Effector CD8-positive, alpha-beta T cell (primary cell): Measurements from ENCODE around the gene PSMD9.
"Not testable (repeated sequence)": the region's sequence is repeated elsewhere in the genome, so short reads cannot be mapped to it uniquely, and the experiment has no call there.

ENCODE experiments used
- DNase-seq: peaks from one replicate; lab custom pipeline; 2025; lab: John Stamatoyannopoulos, UW

Gene PSMD9

DNA sequence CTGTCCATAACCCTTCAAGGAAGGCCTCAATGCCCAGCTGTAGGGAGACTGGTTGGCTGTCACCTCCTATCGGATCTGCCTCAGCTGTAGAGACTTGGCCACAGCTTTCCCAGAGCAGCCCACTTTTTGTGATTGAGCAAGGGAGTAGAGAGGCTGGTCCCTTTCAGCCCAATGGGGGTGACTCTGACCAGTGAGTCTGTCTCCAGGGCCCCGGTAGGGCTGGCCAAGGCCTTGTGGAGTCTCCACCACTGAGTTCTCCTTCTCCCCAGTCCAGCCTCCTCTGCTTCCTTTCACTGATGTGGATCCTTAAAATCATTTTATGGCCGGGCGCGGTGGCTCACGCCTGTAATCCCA lies 15.4 kb upstream of the PSMD9 start:
- no peak for DNase-seq

GRCh38 chr12:121874071-121874470 lies 14.5 kb upstream of the PSMD9 start:
- DNase-seq, result no peak

DNA sequence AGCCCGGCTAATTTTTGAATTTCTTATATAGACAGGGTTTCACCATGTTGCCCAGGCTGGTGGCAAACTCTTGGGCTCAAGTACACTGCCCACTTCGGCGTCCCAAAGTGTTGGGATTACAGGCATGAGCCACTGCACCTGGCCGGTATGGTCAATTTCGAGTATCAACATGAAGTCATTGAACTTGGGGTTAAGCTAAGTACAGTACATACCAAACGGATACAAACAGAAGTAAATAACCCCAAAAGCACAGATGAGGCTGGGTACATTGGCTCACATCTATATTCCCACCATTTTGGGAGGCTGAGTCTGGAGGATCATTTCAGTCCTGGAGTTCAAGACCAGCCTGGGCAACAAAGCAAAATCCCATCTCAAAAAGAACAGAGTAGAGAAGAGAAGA lies 13.0 kb upstream of the PSMD9 start:
- DNase-seq, result no peak

DNA sequence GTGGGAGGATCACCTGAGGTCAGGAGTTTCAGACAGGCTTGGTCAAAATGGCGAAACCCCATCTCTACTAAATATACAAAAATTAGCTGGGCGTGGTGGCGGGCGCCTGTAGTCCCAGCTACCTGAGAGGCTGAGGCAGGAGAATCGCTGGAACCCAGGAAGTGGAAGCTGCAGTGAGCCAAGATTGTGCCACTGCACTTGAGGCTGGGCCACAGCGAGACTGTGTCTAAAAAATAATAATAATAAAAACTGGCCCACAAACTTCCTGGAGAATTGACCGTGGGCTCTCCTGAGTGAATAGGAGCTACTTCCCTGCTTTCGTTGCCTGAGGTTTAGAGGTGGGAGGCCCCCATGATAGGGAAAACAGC lies 12.5 kb upstream of the PSMD9 start:
- DNase-seq, result not testable (repeated sequence)

- DNase-seq, result no peak
Measured at GRCh38 chr12:121883315-121883660, 5.3 kb upstream of the PSMD9 start.

DNA sequence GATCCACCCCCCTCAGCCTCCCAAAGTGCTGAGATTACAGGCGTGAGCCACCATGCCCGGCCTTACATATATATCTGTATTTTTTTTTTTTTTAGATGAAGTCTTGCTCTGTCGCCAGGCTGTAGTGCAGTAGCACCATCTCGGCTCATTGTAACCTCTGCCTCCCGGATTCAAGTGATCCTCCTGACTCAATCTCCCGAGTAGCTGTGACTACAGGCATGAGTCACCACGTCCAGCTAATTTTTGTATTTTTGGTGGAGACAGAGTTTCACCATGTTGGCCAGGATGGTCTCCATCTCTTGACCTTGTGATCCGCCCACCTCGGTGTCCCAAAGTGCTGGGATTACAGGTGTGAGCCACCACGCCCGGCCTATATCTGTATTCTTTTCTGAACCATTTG lies 3.5 kb upstream of the PSMD9 start:
- not testable (repeated sequence) for DNase-seq

DNA sequence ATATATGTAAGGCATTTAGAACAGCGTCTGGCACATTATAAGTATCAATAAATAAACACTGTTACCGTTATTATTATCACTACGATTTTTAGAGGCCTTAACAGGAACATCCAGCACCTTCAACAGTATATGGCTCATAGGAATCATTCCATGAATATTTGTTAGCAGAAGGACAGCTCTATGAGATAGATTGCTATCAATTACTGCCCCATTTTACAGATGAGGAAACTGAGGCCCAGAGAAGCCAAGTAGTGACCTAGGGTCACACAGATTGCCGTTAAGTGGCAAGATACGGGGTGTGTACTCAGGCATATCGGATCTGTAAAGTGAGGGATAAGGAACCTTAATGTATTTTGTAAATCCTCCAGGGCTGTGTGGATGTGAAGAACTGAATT lies 510 bp upstream of the PSMD9 start:
- DNase-seq, result no peak

DNA sequence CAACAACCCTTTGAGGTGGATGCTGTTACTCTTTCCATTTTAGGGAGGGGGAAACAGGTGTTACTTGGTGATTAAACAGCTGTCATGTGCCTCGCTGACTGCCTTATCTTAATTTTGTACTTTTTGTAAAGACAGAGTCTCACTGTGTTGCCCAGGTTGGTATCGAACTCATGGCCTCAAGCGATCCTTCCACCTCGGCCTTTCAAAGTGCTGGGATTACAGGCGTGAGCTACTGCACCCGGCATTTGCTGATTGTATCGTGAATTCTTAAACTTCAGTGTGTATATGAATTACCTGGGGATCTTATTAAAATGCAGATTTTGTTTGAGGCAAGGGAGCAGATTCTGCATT lies 659 bp downstream of the PSMD9 start:
- no peak for DNase-seq

DNA sequence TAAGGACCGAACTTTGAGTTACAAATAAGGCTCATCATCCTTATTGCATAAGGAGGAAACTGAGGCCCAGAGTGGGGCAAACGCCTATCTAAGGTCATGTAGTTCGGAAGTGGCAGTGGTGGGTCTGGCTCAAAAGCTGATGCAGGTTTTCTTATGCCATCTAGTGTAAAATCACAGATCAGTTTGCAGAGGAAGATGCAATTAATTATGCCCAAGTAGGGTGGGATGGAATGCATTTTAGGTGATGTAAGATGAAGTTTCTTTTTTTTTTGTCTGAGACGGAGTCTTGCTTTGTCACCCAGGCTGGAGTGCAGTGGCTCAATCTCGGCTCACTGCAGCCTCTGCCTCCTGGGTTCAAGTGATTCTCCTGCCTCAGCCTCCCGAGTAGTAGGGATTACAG lies 1.1 kb downstream of the PSMD9 start:
- not testable (repeated sequence) for DNase-seq

GRCh38 chr12:121892673-121893561 lies 4.3 kb downstream of the PSMD9 start:
- DNase-seq, result no peak

- no peak for DNase-seq
Measured at GRCh38 chr12:121893961-121894460, 5.4 kb downstream of the PSMD9 start.

- DNase-seq, result no peak
Measured at GRCh38 chr12:121894633-121895032, 6.0 kb downstream of the PSMD9 start.

DNA sequence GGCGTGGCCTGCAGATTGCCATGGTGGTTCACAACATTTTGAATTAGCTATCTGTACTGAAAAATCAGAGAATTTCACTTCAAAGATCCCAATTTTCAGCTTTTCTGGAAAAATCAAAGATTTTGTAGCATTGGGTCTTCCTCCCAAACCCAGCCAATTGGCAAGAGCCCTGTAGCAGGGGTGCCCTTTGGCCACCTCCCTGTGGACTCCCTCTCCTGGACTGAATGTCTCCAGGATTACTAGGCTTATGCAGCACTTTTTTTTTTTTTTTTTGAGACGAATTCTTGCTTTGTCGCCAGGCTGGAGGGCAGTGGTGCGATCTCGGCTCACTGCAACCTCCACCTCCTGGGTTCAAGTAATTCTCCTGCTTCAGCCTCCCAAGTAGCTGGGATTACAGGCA lies 9.7 kb downstream of the PSMD9 start:
- no peak for DNase-seq

DNA sequence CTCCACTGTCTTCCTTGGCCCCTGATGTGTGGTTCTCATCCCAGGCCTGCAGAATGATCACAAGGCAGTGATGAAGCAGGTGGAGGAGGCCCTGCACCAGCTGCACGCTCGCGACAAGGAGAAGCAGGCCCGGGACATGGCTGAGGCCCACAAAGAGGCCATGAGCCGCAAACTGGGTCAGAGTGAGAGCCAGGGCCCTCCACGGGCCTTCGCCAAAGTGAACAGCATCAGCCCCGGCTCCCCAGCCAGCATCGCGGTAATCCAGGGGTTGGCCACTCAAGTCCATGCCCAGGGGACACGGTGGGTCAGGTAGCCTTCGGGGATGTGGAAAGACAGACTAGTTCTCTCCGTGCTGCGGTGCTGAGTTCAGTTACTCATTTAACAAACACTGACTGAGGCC lies 11.0 kb downstream of the PSMD9 start:
- no peak for DNase-seq

DNA sequence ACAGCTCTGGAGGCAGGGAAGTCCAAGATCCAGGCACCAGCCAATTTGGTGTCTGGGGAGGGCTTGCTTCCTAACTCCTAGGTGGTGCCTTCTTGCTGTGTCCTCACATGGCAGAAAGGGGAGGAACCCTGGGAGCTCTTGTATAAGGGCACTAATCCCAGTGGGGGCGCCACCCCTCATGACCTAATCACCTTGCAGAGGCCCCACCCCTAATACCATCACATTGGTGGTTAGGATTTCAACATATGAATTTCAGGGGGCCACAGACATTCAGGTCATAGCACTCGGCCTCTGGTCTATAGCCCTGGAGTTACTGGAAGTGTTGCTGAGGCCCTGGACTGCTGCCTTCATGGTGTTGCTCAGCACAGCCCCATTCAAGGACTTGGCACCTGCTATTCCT lies 14.6 kb downstream of the PSMD9 start:
- no peak for DNase-seq

- no peak for DNase-seq
Measured at GRCh38 chr12:121905746-121906145, 17.2 kb downstream of the PSMD9 start.

DNA sequence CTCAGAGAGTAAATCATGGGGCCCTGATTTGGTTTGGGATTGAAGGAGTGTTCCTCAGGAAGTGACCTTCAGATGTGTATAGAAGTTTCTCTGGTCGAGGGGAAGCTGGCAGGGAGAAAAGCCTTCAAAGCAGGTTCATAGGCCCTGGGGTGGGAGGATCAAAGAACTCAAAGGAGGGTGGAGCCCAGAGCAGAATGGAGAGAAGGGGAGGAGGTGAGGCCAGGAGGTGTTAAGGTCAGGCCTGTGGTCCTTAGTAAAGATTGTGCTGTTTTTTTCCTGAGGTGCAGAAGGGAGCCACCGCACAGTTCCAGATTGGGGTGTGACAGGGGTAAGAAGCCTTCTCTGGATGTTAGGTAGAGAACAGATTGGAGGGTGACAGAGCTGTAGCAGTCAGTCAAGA lies 20.1 kb downstream of the PSMD9 start:
- DNase-seq, result no peak

DNA sequence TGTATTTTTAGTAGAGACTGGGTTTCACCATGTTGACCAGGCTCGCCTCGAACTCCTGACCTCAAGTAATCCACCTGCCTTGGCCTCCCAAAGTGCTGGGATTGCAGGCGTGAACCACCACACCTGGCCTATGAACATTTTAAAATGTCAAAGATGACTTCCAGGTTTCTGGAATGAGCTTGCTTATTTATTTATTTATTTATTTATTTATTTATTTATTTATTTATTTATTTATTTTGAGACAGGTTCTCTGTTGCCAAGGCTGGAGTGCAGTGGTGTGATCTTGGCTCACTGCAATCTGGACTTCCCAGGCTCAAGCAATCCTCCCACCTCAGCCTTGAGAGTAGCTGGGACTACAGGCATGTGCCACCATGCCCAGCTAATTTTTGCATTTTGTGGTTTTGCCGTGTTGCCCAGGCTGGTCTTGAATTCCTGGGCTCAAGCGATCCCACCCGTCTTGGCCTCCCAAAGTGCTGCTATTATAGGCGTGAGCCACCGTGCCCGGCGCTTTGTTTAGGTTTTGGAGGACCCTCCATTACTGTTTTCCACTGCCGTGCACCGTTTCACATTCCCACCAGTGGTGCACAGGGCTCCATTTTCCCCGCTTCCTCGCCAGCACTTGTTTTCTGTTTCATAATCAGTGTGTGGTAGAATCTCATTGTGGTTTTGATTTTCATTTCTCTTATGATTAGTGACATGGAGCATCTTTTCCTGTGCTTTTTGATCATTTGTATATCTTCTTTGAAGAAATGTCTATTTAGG lies 23.4 kb downstream of the PSMD9 start:
- DNase-seq, result no peak

GRCh38 chr12:121915841-121916321 lies 27.3 kb downstream of the PSMD9 start:
- no peak for DNase-seq

DNA sequence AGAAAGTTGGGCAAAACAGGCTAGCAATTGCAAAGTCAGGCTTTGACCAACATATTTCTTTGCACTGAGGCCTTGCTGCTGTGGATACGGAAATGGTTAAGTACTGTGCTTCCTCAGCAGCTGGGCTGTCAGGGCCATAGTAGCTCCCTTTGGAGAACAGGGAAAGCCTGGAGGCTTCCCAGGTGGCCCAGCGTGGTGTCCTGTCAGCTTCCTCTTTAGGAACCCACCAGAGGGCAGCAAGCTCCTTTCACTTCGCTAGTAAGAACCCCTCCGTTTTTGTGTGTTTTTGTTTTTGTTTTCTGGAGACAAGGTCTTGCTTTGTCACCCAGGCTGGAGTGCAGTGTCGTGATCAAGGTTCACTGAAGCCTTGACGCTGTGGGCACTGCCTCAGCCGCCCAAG lies 28.1 kb downstream of the PSMD9 start:
- DNase-seq, result no peak

DNA sequence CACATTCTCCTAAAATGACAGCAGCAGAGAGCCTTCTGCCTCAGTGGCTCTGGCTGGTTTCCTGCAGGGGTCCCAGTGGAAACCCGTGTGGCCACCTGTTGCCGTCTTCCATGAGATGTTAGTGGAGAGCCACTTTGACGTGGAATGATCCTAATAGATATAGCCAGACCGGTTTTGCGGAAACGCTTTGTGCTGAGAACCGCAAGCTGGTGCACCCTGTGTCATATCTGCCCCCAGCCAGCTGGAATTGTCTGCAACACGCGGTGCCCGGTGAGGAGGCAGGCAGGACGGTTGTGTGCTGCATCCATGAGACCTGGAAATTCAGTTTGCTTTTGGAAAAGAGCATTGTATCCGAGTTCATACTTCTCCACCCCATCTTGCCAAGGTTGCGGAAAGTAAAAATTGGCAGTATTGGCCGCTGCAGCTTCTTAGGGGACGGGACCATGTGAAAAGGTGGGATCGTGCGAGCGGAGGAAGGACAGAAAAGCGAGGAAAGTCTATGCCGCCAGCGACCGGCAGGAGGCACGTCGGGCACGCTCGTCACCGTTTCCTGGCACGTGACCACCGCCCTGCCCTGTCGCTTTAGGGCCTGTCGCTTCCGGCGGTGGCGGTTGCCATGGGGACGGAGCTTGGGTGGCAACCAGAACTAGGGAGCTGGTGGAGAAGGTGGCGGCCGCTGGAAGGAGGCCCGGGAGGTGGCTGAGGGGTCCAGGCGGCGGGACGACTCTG lies 29.5 kb downstream of the PSMD9 start, which contains the start of gene CFAP251:
CFAP251 (plus strand) TSS at position 643 of the 729 bp plus-strand sequence. CDS start 2,714 bp downstream, outside the sequence.
- DNase-seq, result peak; percentile 98

DNA sequence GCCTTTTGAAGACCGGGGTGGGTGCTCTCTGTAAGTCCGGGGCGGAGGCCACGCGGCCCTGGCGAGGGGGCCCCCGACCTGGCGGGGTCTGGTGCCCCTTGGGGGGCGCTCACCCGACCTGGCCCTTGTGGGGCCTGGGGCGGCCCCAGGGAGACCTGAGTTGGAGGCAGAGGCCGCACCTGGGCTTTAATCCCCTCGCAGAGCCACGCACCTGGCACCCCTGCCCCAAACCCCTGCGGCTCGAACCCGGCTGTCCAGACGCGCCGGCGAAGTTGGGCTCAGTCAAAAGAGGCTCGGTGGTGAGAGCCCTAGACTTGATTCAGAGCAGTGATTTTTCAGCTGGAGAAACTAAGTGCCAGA lies 30.1 kb downstream of the PSMD9 start:
- no peak for DNase-seq

DNA sequence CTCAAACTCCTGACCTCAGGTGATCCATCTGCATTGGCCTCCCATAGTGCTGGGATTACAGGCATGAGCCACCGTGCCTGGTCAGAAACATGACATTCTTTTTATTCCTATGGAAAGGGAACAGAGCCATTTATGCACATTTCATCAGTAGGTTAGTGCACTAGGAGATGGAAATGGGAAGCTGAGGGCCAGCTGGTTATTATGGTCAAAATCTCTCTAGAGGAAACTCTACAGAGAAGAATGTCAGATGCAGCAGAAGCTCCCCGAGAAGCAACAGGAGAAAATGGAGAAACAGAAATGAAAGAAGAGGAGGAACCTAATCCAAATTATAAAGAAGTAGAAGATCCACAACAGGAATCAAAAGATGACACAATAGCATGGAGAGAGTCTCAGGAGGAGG lies 32.5 kb downstream of the PSMD9 start:
- DNase-seq, result no peak
